MM.1S (cell line): Measurements from ENCODE around the gene BMF.

Experiments used
- EZH2 ChIP-seq: fragments of 300-600 bp; sonication (generic); optimal IDR thresholded peaks from 2 replicates; pipeline ENCODE3; 2017; ENCODE audit warnings: low read depth, mild to moderate bottlenecking, antibody characterized with exemption, low read length, mixed read lengths
- TF ChIP-seq, protein P1 (sequence below): fragments of 300-600 bp; sonication (generic); IDR thresholded peaks from 2 replicates; pipeline ENCODE4 v1.5.1; 2016; ENCODE audit warnings: antibody characterized with exemption, low read length, mixed read lengths

GRCh38 chr15:40133544-40133943 is 24.9 kb upstream of the BMF start:
- TF ChIP-seq, protein P1, sequence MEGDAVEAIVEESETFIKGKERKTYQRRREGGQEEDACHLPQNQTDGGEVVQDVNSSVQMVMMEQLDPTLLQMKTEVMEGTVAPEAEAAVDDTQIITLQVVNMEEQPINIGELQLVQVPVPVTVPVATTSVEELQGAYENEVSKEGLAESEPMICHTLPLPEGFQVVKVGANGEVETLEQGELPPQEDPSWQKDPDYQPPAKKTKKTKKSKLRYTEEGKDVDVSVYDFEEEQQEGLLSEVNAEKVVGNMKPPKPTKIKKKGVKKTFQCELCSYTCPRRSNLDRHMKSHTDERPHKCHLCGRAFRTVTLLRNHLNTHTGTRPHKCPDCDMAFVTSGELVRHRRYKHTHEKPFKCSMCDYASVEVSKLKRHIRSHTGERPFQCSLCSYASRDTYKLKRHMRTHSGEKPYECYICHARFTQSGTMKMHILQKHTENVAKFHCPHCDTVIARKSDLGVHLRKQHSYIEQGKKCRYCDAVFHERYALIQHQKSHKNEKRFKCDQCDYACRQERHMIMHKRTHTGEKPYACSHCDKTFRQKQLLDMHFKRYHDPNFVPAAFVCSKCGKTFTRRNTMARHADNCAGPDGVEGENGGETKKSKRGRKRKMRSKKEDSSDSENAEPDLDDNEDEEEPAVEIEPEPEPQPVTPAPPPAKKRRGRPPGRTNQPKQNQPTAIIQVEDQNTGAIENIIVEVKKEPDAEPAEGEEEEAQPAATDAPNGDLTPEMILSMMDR: no peak
- TF ChIP-seq EZH2: no peak
